ENCODE measurements around the gene ANKRD49.
"Not testable (repeated sequence)": the region's sequence is repeated elsewhere in the genome, so short reads cannot be mapped to it uniquely, and the experiment has no call there.

- TF ChIP-seq, protein P1, sequence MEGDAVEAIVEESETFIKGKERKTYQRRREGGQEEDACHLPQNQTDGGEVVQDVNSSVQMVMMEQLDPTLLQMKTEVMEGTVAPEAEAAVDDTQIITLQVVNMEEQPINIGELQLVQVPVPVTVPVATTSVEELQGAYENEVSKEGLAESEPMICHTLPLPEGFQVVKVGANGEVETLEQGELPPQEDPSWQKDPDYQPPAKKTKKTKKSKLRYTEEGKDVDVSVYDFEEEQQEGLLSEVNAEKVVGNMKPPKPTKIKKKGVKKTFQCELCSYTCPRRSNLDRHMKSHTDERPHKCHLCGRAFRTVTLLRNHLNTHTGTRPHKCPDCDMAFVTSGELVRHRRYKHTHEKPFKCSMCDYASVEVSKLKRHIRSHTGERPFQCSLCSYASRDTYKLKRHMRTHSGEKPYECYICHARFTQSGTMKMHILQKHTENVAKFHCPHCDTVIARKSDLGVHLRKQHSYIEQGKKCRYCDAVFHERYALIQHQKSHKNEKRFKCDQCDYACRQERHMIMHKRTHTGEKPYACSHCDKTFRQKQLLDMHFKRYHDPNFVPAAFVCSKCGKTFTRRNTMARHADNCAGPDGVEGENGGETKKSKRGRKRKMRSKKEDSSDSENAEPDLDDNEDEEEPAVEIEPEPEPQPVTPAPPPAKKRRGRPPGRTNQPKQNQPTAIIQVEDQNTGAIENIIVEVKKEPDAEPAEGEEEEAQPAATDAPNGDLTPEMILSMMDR (IDR thresholded peaks at IDR 0.05; ENCODE audit: low read length): not testable (repeated sequence)
- not testable (repeated sequence) for TF ChIP-seq EZH2 (optimal IDR thresholded peaks at IDR 0.05; ENCODE audit: low read depth, low read length); EZH2phosphoT487 (IDR thresholded peaks at IDR 0.05; ENCODE audit: low read length)
Observed at GRCh38 chr11:94506513-94506912, 12.7 kb downstream of the ANKRD49 start.
